ENCODE results near the gene E2F2. TPM values are rescaled to one million over a fixed set of nuclear protein-coding genes. Genes with fewer than 3 reads are reported as not detected.
A peak's percentile ranks its signal among the peaks of the same experiment; 100 is the strongest.

E2F2 gene
- total and polyA plus RNA-seq, 2 of the 13 experiments (the other 11 are each of a cell fraction or from before 2014, with no cell fraction given): 0.65 to 6.6 TPM

GRCh38 chr1:23559136-23559984, 28.3 kb upstream of the E2F2 start, which contains the start of gene ID3 (continued):
- TF ChIP-seq ZNF276 (CRISPR knock-in tag; IDR thresholded peaks at IDR 0.05; ENCODE audit: low read depth): no peak
- TF ChIP-seq ZNF253 (CRISPR knock-in tag; IDR thresholded peaks at IDR 0.05; ENCODE audit: borderline replicate concordance): no peak
- TF ChIP-seq PHF20 (CRISPR knock-in tag; IDR thresholded peaks at IDR 0.05): no peak
- TF ChIP-seq RFX5 (IDR thresholded peaks at IDR 0.05; ENCODE audit: low read depth, low read length): no peak
- no peak for TF ChIP-seq CSRNP2 (CRISPR knock-in tag; conservative IDR thresholded peaks at IDR 0.05; ENCODE audit: low read depth)
- peak; percentile 31; the same call in 1 of the 2 replicates for TF ChIP-seq ZMYM4 (CRISPR knock-in tag; IDR thresholded peaks at IDR 0.05)
- 0 out of 2 replicates have a peak, but pooled peaks have one; percentile 28 for TF ChIP-seq ZFX (CRISPR knock-in tag; IDR thresholded peaks at IDR 0.05; ENCODE audit: low read depth)
- no peak; the same call in 1 of the 2 replicates for TF ChIP-seq CHD2 (IDR thresholded peaks at IDR 0.05; ENCODE audit: low read depth, low read length)
- TF ChIP-seq FOXA1 (IDR thresholded peaks at IDR 0.05): no peak
- no peak for TF ChIP-seq FOXA1 (CRISPR knock-in tag; IDR thresholded peaks at IDR 0.05)
- TF ChIP-seq PHB2 (IDR thresholded peaks at IDR 0.05; ENCODE audit: partially characterized antibody): no peak
- TF ChIP-seq ZSCAN5A (CRISPR knock-in tag; IDR thresholded peaks at IDR 0.05; ENCODE audit: borderline replicate concordance): peak; percentile 72; the same call in 1 of the 2 replicates
- TF ChIP-seq ZNF790 (CRISPR knock-in tag; IDR thresholded peaks at IDR 0.05; ENCODE audit: borderline replicate concordance): peak; percentile 73; the same call in 1 of the 2 replicates
- no peak for TF ChIP-seq FOXC1 (CRISPR knock-in tag; IDR thresholded peaks at IDR 0.05; ENCODE audit: borderline replicate concordance)
- TF ChIP-seq DNMT3B (CRISPR knock-in tag; conservative IDR thresholded peaks at IDR 0.05): no peak
- no peak for TF ChIP-seq ZNF607 (CRISPR knock-in tag; IDR thresholded peaks at IDR 0.05; ENCODE audit: borderline replicate concordance)
- no peak for TF ChIP-seq ZNF335 (CRISPR knock-in tag; IDR thresholded peaks at IDR 0.05)
- peak; percentile 75; the same call in 1 of the 2 replicates for TF ChIP-seq ARID4A (CRISPR knock-in tag; IDR thresholded peaks at IDR 0.05; ENCODE audit: borderline replicate concordance)
- no peak for TF ChIP-seq ZNF672 (CRISPR knock-in tag; IDR thresholded peaks at IDR 0.05)
- TF ChIP-seq SMYD3 (CRISPR knock-in tag; IDR thresholded peaks at IDR 0.05): peak; percentile 82
- no peak for TF ChIP-seq SRSF4 (IDR thresholded peaks at IDR 0.05; ENCODE audit: low read depth, low read length, poor library complexity, severe bottlenecking)

Measured in HepG2 (cell line).